Measurements from ENCODE around the gene KMT2E.

Gene KMT2E

GRCh38 chr7:105024734-105025133 is 10.7 kb downstream of the KMT2E start (continued):
- TF ChIP-seq ZBTB44 (tag by site-specific recombination; IDR thresholded peaks at IDR 0.05) (peak; percentile 84), RBAK (tag by site-specific recombination; IDR thresholded peaks at IDR 0.05) (no peak), ZNF19 (tag by site-specific recombination; IDR thresholded peaks at IDR 0.05; ENCODE audit: low read depth) (no peak), ZNF18 (tag by site-specific recombination; IDR thresholded peaks at IDR 0.05) (peak; percentile 43; the same call in 1 of the 2 replicates), SP2 (tag by site-specific recombination; IDR thresholded peaks at IDR 0.05) (no peak), WT1 (tag by site-specific recombination; IDR thresholded peaks at IDR 0.05) (peak; percentile 79), ZNF514 (tag by site-specific recombination; IDR thresholded peaks at IDR 0.05) (no peak), TSHZ1 (tag by site-specific recombination; IDR thresholded peaks at IDR 0.05; ENCODE audit: borderline replicate concordance) (peak; percentile 92), ZNF114 (tag by site-specific recombination; IDR thresholded peaks at IDR 0.05) (no peak), ZNF600 (tag by site-specific recombination; IDR thresholded peaks at IDR 0.05) (peak; percentile 52), ZNF354C (tag by site-specific recombination; IDR thresholded peaks at IDR 0.05; ENCODE audit: borderline replicate concordance, low read depth) (no peak), MYNN (tag by site-specific recombination; IDR thresholded peaks at IDR 0.05; ENCODE audit: borderline replicate concordance) (peak; percentile 86), ZNF747 (tag by site-specific recombination; IDR thresholded peaks at IDR 0.05) (no peak), ZNF24 (tag by site-specific recombination; IDR thresholded peaks at IDR 0.05) (0 out of 2 replicates have a peak, but pooled peaks have one; percentile 46), ZBTB7A (tag by site-specific recombination; IDR thresholded peaks at IDR 0.05; ENCODE audit: low read depth) (no peak), ZNF660 (tag by site-specific recombination; IDR thresholded peaks at IDR 0.05) (no peak), ZNF112 (tag by site-specific recombination; IDR thresholded peaks at IDR 0.05) (no peak), ZIC2 (tag by site-specific recombination; IDR thresholded peaks at IDR 0.05) (no peak), ZBTB26 (tag by site-specific recombination; optimal IDR thresholded peaks at IDR 0.05) (no peak), KLF10 (tag by site-specific recombination; IDR thresholded peaks at IDR 0.05) (0 out of 2 replicates have a peak, but pooled peaks have one; percentile 24), ZNF169 (tag by site-specific recombination; IDR thresholded peaks at IDR 0.05) (no peak), MEIS1 (CRISPR knock-in tag; IDR thresholded peaks at IDR 0.05; ENCODE audit: borderline replicate concordance) (peak; percentile 40; the same call in 1 of the 2 replicates), ZBTB49 (tag by site-specific recombination; IDR thresholded peaks at IDR 0.05; ENCODE audit: low read depth) (no peak), ZNF394 (tag by site-specific recombination; IDR thresholded peaks at IDR 0.05; ENCODE audit: borderline replicate concordance) (no peak), ZNF560 (tag by site-specific recombination; IDR thresholded peaks at IDR 0.05; ENCODE audit: borderline replicate concordance) (no peak), KLF7 (tag by site-specific recombination; IDR thresholded peaks at IDR 0.05; ENCODE audit: borderline replicate concordance) (peak; percentile 25; the same call in 1 of the 2 replicates), ZSCAN18 (tag by site-specific recombination; IDR thresholded peaks at IDR 0.05) (no peak), OVOL3 (tag by site-specific recombination; IDR thresholded peaks at IDR 0.05) (peak; percentile 87)

All from HEK293 (cell line).